OCI-LY3 (cell line): ENCODE measurements around the gene SH2D2A.

Experiments used
- H2AFZ ChIP-seq: fragments of 200-600, 300-600 bp; shearing (Covaris generic); 2 replicates; pipeline ENCODE4 v1.6.0; 2014; ENCODE audit warnings: antibody characterized with exemption, low read depth, low read length
- H3K27ac ChIP-seq: fragments of 200-600, 300-600 bp; sonication (generic); 2 replicates; pipeline ENCODE4 v1.5.1; 2014; ENCODE audit warnings: mild to moderate bottlenecking, low read length, moderate library complexity, mixed read lengths
- H3K27me3 ChIP-seq: fragments of 200-600, 300-600 bp; sonication (generic); 2 replicates; pipeline ENCODE4 v1.6.1; 2014; ENCODE audit warnings: low read depth, low read length, mixed read lengths
- H3K36me3 ChIP-seq: fragments of 200-600, 300-600 bp; sonication (generic); replicated peaks from 2 replicates; pipeline ENCODE3; 2014; ENCODE audit warnings: low read depth, low read length, mixed read lengths
- H3K4me1 ChIP-seq: fragments of 300-600, 200-600 bp; sonication (generic); 2 replicates; pipeline ENCODE4 v1.6.1; 2014; ENCODE audit warnings: low read length, mixed read lengths
- H3K4me2 ChIP-seq: fragments of 200-600, 300-600 bp; sonication (generic); 2 replicates; pipeline ENCODE4 v1.6.1; 2014; ENCODE audit warnings: low read length, mixed read lengths
- H3K4me3 ChIP-seq: fragments of 300-600, 200-600 bp; sonication (generic); 2 replicates; pipeline ENCODE4 v1.5.1; 2014; ENCODE audit warnings: antibody characterized with exemption, mild to moderate bottlenecking, low read length, moderate library complexity
- H3K79me2 ChIP-seq: fragments of 300-600, 200-600 bp; shearing (Covaris generic); 2 replicates; pipeline ENCODE4 v1.6.1; 2014; ENCODE audit warnings: mild to moderate bottlenecking, low read length, mixed read lengths
- H3K9ac ChIP-seq: fragments of 300-600, 200-600 bp; shearing (Covaris generic); 2 replicates; pipeline ENCODE4 v1.6.0; 2014; ENCODE audit warnings: mild to moderate bottlenecking, low read length, moderate library complexity
- H3K9me3 ChIP-seq: fragments of 200-600, 300-600 bp; shearing (Covaris generic); 2 replicates; pipeline ENCODE4 v1.6.1; 2014; ENCODE audit warnings: low read length, mixed read lengths; ENCODE audit not compliant: insufficient read depth
- H4K20me1 ChIP-seq: fragments of 200-600, 300-600 bp; sonication (generic); 2 replicates; pipeline ENCODE4 v1.6.1; 2016; ENCODE audit warnings: low read length, mixed read lengths; ENCODE audit not compliant: insufficient read depth
- CTCF ChIP-seq: fragments of 200-600, 300-600 bp; sonication (generic); IDR thresholded peaks from 2 replicates; pipeline ENCODE4 v1.5.1; 2014; ENCODE audit warnings: antibody characterized with exemption, low read length, low read depth
- EZH2phosphoT487 ChIP-seq: fragments of 200-600 bp; shearing (Covaris generic); IDR thresholded peaks from 2 replicates; pipeline ENCODE4 v1.6.1; 2018; ENCODE audit warnings: antibody characterized with exemption, mixed run types, low read depth

SH2D2A gene

GRCh38 chr1:156756355-156756754, 60.3 kb downstream of the SH2D2A start:
- TF ChIP-seq EZH2phosphoT487, result no peak
- no peak for TF ChIP-seq CTCF
- Histone ChIP-seq H3K4me2 (no peak overlapping the region), H3K27ac (no peak overlapping the region), H3K9me3 (no peaks in the 10 kb centered on the region), H2AFZ (no peak overlapping the region), H3K79me2 (peaks cover 19% of the 10 kb centered on the region), H3K4me3 (no peak overlapping the region), H3K4me1 (peaks cover 8% of the 10 kb centered on the region), H3K27me3 (no peaks in the 10 kb centered on the region), H3K36me3 (no peaks in the 10 kb centered on the region), H4K20me1 (no peaks in the 10 kb centered on the region), H3K9ac (no peak overlapping the region)
